AG09309 (cell line): ENCODE results near the gene ANKRD34A.

Experiments
- DNase-seq: peaks from one replicate; pipeline ENCODE4 v3.0.0-alpha.2; 2010; ENCODE audit warnings: low read depth
- H3K4me3 ChIP-seq: 2 replicates; pipeline ENCODE4 v1.5.1; 2011; ENCODE audit warnings: mild to moderate bottlenecking, low read depth, low read length, moderate library complexity; ENCODE audit not compliant: control insufficient read depth
- CTCF ChIP-seq: IDR thresholded peaks from 2 replicates; pipeline ENCODE4 v1.5.1; 2011; ENCODE audit warnings: mild to moderate bottlenecking, low read depth, low read length, inconsistent platforms; ENCODE audit not compliant: insufficient read depth, control insufficient read depth; ENCODE audit errors: missing control alignments

Gene ANKRD34A

DNA sequence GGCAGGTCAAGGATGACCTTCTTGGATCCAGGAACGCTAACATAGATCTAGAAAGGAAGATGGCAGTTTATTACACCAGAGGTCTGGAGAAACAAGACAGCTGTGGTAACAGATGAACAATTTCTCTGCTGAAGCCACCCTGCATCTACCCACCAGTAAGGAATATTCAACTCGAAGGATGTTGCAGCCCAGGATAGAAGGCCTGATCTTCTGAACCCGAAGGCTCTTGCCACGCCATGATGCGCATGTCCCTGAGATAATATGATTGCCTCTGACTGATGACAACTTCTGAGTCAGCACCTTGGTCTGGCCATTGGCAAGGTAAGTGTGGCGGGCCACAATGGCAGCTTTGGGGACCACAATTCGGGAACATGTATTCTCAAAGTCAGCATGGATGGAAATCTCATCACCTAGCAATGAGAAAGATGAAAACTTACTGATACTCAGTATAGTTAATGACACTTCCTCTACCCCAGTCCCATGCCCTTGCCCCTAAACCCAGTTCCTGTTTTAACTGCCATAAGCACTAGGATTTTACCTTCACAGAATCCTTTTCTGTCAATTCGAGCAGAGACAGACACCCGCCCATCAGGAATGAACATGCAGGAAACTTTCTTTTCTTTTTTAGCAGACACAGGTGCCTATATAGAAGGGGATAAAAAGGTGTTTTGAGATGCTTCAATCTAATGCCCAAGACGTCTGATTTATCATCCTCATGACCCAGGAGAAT lies 30.2 kb upstream of the ANKRD34A start:
- TF ChIP-seq CTCF: no peak
- H3K4me3 ChIP-seq: peak overlapping the region; percentile 65
- no peak for DNase-seq

GRCh38 chr1:145993618-145994390 lies 29.4 kb upstream of the ANKRD34A start:
- DNase-seq: no peak
- H3K4me3 ChIP-seq: peak overlapping the region; percentile 65
- no peak for TF ChIP-seq CTCF

- no peak for TF ChIP-seq CTCF
- no peak overlapping the region for H3K4me3 ChIP-seq
- DNase-seq: no peak
Observed at GRCh38 chr1:145992958-145993617, 28.7 kb upstream of the ANKRD34A start.

- DNase-seq: no peak
- H3K4me3 ChIP-seq: no peak overlapping the region
- TF ChIP-seq CTCF: no peak
Observed at GRCh38 chr1:145992502-145992936, 28.1 kb upstream of the ANKRD34A start.

- no peak for DNase-seq
- no peak overlapping the region for H3K4me3 ChIP-seq
- TF ChIP-seq CTCF: no peak
Observed at GRCh38 chr1:145991735-145992412, 27.5 kb upstream of the ANKRD34A start.

GRCh38 chr1:145990249-145990855 lies 26.0 kb upstream of the ANKRD34A start:
- DNase-seq: no peak
- no peak overlapping the region for H3K4me3 ChIP-seq
- TF ChIP-seq CTCF: no peak
